HEK293 (cell line): ENCODE data around the gene TUT1.

Experiments used
- GFI1B ChIP-seq: fragments of 450-650 bp; formaldehyde crosslinking; IDR thresholded peaks from 2 replicates; pipeline ENCODE4 v1.5.1; 2016; ENCODE audit warnings: missing biosample characterization, missing genetic modification characterization
- GLI4 ChIP-seq: fragments of 450-650 bp; formaldehyde crosslinking; IDR thresholded peaks from 2 replicates; pipeline ENCODE4 v1.5.1; 2016; ENCODE audit warnings: missing biosample characterization, missing genetic modification characterization
- HOXC10 ChIP-seq: sonication (generic); formaldehyde crosslinking; IDR thresholded peaks from 2 replicates; pipeline ENCODE4 v1.8.1; 2023; ENCODE audit warnings: mild to moderate bottlenecking, missing genetic modification reagents
- PRDM1 ChIP-seq: fragments of 450-650 bp; formaldehyde crosslinking; IDR thresholded peaks from 2 replicates; pipeline ENCODE4; 2016; ENCODE audit warnings: missing biosample characterization, missing genetic modification characterization
- SCRT1 ChIP-seq: fragments of 450-650 bp; formaldehyde crosslinking; IDR thresholded peaks from 2 replicates; pipeline ENCODE4 v1.5.1; 2016; ENCODE audit warnings: missing biosample characterization, missing genetic modification characterization, borderline replicate concordance
- ZNF112 ChIP-seq: fragments of 450-650 bp; formaldehyde crosslinking; IDR thresholded peaks from 2 replicates; pipeline ENCODE4 v1.5.0; 2017; ENCODE audit warnings: missing biosample characterization, missing genetic modification characterization
- ZNF140 ChIP-seq: fragments of 450-650 bp; formaldehyde crosslinking; IDR thresholded peaks from 2 replicates; pipeline ENCODE4 v1.5.1; 2016; ENCODE audit warnings: missing biosample characterization, missing genetic modification characterization
- ZNF16 ChIP-seq: fragments of 450-650 bp; formaldehyde crosslinking; IDR thresholded peaks from 2 replicates; pipeline ENCODE4 v1.5.1; 2016; ENCODE audit warnings: low read depth, missing biosample characterization, missing genetic modification characterization
- ZNF202 ChIP-seq: fragments of 450-650 bp; formaldehyde crosslinking; IDR thresholded peaks from 2 replicates; pipeline ENCODE4 v1.5.1; 2016; ENCODE audit warnings: missing biosample characterization, missing genetic modification characterization, borderline replicate concordance
- ZNF214 ChIP-seq: fragments of 450-650 bp; formaldehyde crosslinking; IDR thresholded peaks from 2 replicates; pipeline ENCODE4 v1.5.1; 2017; ENCODE audit warnings: missing biosample characterization, mild to moderate bottlenecking, missing genetic modification characterization, borderline replicate concordance
- ZNF223 ChIP-seq: fragments of 450-650 bp; formaldehyde crosslinking; IDR thresholded peaks from 2 replicates; pipeline ENCODE4 v1.5.1; 2016; ENCODE audit warnings: missing biosample characterization, missing genetic modification characterization
- ZNF24 ChIP-seq: fragments of 450-650 bp; formaldehyde crosslinking; IDR thresholded peaks from 2 replicates; pipeline ENCODE4 v1.5.1; 2016; ENCODE audit warnings: missing biosample characterization, missing genetic modification characterization
- ZNF274 ChIP-seq, 2 experiments: fragments of 200-500 bp in 1 of 2; fragments of 450-650 bp in 1 of 2; sonication (Bioruptor generic) in 1 of 2; formaldehyde crosslinking in 1 of 2; IDR thresholded peaks; 2 replicates each; pipeline versions ENCODE4 v1.5.1 to v1.6.1; 2014 to 2016; ENCODE audit warnings: borderline replicate concordance in 1 of 2, inconsistent platforms in 1 of 2, low read length in 1 of 2, missing biosample characterization in 1 of 2, missing genetic modification characterization in 1 of 2
- ZNF350 ChIP-seq: fragments of 450-650 bp; formaldehyde crosslinking; IDR thresholded peaks from 2 replicates; pipeline ENCODE4 v1.5.0; 2017; ENCODE audit warnings: missing biosample characterization, mild to moderate bottlenecking, missing genetic modification characterization
- ZNF404 ChIP-seq: fragments of 450-650 bp; formaldehyde crosslinking; IDR thresholded peaks from 2 replicates; pipeline ENCODE4 v1.5.1; 2017; ENCODE audit warnings: missing biosample characterization, missing genetic modification characterization
- ZNF416 ChIP-seq: fragments of 450-650 bp; formaldehyde crosslinking; IDR thresholded peaks from 2 replicates; pipeline ENCODE4 v1.5.1; 2016; ENCODE audit warnings: missing biosample characterization, missing genetic modification characterization
- ZNF501 ChIP-seq: fragments of 450-650 bp; formaldehyde crosslinking; IDR thresholded peaks from 2 replicates; pipeline ENCODE4 v1.5.1; 2016; ENCODE audit warnings: missing biosample characterization, missing genetic modification characterization
- ZNF558 ChIP-seq: fragments of 450-650 bp; formaldehyde crosslinking; IDR thresholded peaks from 2 replicates; pipeline ENCODE4 v1.5.1; 2016; ENCODE audit warnings: missing biosample characterization, missing genetic modification characterization
- ZNF561 ChIP-seq: fragments of 450-650 bp; IDR thresholded peaks from 2 replicates; pipeline ENCODE4 v1.5.1; 2018; ENCODE audit warnings: missing biosample characterization, missing genetic modification characterization, borderline replicate concordance
- ZNF747 ChIP-seq: fragments of 450-650 bp; formaldehyde crosslinking; IDR thresholded peaks from 2 replicates; pipeline ENCODE4 v1.5.1; 2016; ENCODE audit warnings: missing biosample characterization, missing genetic modification characterization
- ZNF792 ChIP-seq: fragments of 450-650 bp; formaldehyde crosslinking; IDR thresholded peaks from 2 replicates; pipeline ENCODE4 v1.5.1; 2016; ENCODE audit warnings: missing biosample characterization, missing genetic modification characterization
- TF ChIP-seq, protein P1 (sequence below): fragments of 450-650 bp; formaldehyde crosslinking; IDR thresholded peaks from 2 replicates; pipeline ENCODE4 v1.5.1; 2016; ENCODE audit warnings: missing biosample characterization, missing genetic modification characterization
- TF ChIP-seq, protein P2 (sequence below): fragments of 450-650 bp; formaldehyde crosslinking; IDR thresholded peaks from 2 replicates; pipeline ENCODE4 v1.5.1; 2016; ENCODE audit warnings: missing biosample characterization, missing genetic modification characterization, borderline replicate concordance
- TF ChIP-seq, protein P3 (sequence below): fragments of 450-650 bp; formaldehyde crosslinking; IDR thresholded peaks from 2 replicates; pipeline ENCODE4 v1.5.1; 2016; ENCODE audit warnings: missing biosample characterization, missing genetic modification characterization
- TF ChIP-seq, protein P4 (sequence below): fragments of 450-650 bp; formaldehyde crosslinking; IDR thresholded peaks from 2 replicates; pipeline ENCODE4 v1.5.1; 2016; ENCODE audit warnings: missing biosample characterization, missing genetic modification characterization, low read depth
- TF ChIP-seq, protein P5 (sequence below): fragments of 450-650 bp; formaldehyde crosslinking; IDR thresholded peaks from 2 replicates; pipeline ENCODE4 v1.5.1; 2016; ENCODE audit warnings: missing biosample characterization, missing genetic modification characterization
- TF ChIP-seq, protein P6 (sequence below): fragments of 450-650 bp; formaldehyde crosslinking; IDR thresholded peaks from 2 replicates; pipeline ENCODE4 v1.5.1; 2016; ENCODE audit warnings: missing biosample characterization, missing genetic modification characterization

The TUT1 gene

DNA sequence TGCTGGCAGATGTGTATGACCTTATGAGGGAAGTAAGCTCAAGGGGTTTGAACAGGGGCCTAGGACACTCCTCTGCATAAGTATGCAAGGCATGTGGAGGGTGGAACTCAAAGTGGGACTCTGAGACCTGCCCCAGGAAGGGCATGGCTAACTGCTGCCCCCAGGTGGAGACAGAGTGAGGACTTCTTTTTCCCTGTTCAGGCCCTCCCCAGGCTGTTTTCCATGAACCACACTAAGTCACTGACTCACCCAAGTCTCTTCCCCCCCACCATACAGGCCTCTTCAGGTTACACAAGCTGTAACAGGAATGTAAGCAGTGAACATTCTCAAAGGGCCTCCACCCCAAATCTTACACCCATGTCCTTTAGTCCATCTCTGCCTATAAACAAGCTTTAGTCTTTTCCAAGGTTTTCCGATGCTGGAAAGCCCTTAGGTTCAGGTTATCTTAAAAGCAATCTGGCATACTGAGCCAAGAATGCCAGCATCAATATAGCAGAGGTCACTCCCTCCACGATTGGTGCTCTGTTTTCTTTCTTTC lies 30.7 kb downstream of the TUT1 start (continued):
- TF ChIP-seq, protein P1, sequence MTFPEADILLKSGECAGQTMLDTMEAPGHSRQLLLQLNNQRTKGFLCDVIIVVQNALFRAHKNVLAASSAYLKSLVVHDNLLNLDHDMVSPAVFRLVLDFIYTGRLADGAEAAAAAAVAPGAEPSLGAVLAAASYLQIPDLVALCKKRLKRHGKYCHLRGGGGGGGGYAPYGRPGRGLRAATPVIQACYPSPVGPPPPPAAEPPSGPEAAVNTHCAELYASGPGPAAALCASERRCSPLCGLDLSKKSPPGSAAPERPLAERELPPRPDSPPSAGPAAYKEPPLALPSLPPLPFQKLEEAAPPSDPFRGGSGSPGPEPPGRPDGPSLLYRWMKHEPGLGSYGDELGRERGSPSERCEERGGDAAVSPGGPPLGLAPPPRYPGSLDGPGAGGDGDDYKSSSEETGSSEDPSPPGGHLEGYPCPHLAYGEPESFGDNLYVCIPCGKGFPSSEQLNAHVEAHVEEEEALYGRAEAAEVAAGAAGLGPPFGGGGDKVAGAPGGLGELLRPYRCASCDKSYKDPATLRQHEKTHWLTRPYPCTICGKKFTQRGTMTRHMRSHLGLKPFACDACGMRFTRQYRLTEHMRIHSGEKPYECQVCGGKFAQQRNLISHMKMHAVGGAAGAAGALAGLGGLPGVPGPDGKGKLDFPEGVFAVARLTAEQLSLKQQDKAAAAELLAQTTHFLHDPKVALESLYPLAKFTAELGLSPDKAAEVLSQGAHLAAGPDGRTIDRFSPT, result no peak
- no peak for TF ChIP-seq PRDM1 (tag by site-specific recombination)
- TF ChIP-seq GLI4 (tag by site-specific recombination), result no peak
- TF ChIP-seq ZNF24 (tag by site-specific recombination), result no peak
- TF ChIP-seq ZNF747, result no peak
- TF ChIP-seq ZNF274 (IDR thresholded peaks at IDR 0.05; ENCODE audit: low read length), result no peak
- TF ChIP-seq ZNF274 (tag by site-specific recombination; IDR thresholded peaks at IDR 0.05; ENCODE audit: borderline replicate concordance), result no peak
- no peak for TF ChIP-seq ZNF501
- TF ChIP-seq, protein P2, sequence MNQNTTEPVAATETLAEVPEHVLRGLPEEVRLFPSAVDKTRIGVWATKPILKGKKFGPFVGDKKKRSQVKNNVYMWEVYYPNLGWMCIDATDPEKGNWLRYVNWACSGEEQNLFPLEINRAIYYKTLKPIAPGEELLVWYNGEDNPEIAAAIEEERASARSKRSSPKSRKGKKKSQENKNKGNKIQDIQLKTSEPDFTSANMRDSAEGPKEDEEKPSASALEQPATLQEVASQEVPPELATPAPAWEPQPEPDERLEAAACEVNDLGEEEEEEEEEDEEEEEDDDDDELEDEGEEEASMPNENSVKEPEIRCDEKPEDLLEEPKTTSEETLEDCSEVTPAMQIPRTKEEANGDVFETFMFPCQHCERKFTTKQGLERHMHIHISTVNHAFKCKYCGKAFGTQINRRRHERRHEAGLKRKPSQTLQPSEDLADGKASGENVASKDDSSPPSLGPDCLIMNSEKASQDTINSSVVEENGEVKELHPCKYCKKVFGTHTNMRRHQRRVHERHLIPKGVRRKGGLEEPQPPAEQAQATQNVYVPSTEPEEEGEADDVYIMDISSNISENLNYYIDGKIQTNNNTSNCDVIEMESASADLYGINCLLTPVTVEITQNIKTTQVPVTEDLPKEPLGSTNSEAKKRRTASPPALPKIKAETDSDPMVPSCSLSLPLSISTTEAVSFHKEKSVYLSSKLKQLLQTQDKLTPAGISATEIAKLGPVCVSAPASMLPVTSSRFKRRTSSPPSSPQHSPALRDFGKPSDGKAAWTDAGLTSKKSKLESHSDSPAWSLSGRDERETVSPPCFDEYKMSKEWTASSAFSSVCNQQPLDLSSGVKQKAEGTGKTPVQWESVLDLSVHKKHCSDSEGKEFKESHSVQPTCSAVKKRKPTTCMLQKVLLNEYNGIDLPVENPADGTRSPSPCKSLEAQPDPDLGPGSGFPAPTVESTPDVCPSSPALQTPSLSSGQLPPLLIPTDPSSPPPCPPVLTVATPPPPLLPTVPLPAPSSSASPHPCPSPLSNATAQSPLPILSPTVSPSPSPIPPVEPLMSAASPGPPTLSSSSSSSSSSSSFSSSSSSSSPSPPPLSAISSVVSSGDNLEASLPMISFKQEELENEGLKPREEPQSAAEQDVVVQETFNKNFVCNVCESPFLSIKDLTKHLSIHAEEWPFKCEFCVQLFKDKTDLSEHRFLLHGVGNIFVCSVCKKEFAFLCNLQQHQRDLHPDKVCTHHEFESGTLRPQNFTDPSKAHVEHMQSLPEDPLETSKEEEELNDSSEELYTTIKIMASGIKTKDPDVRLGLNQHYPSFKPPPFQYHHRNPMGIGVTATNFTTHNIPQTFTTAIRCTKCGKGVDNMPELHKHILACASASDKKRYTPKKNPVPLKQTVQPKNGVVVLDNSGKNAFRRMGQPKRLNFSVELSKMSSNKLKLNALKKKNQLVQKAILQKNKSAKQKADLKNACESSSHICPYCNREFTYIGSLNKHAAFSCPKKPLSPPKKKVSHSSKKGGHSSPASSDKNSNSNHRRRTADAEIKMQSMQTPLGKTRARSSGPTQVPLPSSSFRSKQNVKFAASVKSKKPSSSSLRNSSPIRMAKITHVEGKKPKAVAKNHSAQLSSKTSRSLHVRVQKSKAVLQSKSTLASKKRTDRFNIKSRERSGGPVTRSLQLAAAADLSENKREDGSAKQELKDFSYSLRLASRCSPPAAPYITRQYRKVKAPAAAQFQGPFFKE (tag by site-specific recombination), result no peak
- TF ChIP-seq ZNF140, result no peak
- no peak for TF ChIP-seq ZNF404 (tag by site-specific recombination)
- TF ChIP-seq ZNF214 (tag by site-specific recombination), result no peak
- no peak for TF ChIP-seq ZNF416 (tag by site-specific recombination)
- no peak for TF ChIP-seq HOXC10 (CRISPR knock-in tag)
- TF ChIP-seq, protein P3, sequence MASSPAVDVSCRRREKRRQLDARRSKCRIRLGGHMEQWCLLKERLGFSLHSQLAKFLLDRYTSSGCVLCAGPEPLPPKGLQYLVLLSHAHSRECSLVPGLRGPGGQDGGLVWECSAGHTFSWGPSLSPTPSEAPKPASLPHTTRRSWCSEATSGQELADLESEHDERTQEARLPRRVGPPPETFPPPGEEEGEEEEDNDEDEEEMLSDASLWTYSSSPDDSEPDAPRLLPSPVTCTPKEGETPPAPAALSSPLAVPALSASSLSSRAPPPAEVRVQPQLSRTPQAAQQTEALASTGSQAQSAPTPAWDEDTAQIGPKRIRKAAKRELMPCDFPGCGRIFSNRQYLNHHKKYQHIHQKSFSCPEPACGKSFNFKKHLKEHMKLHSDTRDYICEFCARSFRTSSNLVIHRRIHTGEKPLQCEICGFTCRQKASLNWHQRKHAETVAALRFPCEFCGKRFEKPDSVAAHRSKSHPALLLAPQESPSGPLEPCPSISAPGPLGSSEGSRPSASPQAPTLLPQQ (tag by site-specific recombination), result peak; percentile 54
- TF ChIP-seq, protein P4, sequence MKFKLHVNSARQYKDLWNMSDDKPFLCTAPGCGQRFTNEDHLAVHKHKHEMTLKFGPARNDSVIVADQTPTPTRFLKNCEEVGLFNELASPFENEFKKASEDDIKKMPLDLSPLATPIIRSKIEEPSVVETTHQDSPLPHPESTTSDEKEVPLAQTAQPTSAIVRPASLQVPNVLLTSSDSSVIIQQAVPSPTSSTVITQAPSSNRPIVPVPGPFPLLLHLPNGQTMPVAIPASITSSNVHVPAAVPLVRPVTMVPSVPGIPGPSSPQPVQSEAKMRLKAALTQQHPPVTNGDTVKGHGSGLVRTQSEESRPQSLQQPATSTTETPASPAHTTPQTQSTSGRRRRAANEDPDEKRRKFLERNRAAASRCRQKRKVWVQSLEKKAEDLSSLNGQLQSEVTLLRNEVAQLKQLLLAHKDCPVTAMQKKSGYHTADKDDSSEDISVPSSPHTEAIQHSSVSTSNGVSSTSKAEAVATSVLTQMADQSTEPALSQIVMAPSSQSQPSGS, result no peak
- no peak for TF ChIP-seq ZNF16 (tag by site-specific recombination)
- no peak for TF ChIP-seq ZNF223 (tag by site-specific recombination)
- TF ChIP-seq, protein P5, sequence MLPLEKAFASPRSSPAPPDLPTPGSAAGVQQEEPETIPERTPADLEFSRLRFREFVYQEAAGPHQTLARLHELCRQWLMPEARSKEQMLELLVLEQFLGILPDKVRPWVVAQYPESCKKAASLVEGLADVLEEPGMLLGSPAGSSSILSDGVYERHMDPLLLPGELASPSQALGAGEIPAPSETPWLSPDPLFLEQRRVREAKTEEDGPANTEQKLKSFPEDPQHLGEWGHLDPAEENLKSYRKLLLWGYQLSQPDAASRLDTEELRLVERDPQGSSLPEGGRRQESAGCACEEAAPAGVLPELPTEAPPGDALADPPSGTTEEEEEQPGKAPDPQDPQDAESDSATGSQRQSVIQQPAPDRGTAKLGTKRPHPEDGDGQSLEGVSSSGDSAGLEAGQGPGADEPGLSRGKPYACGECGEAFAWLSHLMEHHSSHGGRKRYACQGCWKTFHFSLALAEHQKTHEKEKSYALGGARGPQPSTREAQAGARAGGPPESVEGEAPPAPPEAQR (tag by site-specific recombination), result no peak
- no peak for TF ChIP-seq SCRT1 (tag by site-specific recombination)
- no peak for TF ChIP-seq ZNF202
- peak; percentile 65 for TF ChIP-seq ZNF558 (tag by site-specific recombination)
- TF ChIP-seq GFI1B, result no peak
- TF ChIP-seq ZNF792 (tag by site-specific recombination), result no peak
- TF ChIP-seq, protein P6, sequence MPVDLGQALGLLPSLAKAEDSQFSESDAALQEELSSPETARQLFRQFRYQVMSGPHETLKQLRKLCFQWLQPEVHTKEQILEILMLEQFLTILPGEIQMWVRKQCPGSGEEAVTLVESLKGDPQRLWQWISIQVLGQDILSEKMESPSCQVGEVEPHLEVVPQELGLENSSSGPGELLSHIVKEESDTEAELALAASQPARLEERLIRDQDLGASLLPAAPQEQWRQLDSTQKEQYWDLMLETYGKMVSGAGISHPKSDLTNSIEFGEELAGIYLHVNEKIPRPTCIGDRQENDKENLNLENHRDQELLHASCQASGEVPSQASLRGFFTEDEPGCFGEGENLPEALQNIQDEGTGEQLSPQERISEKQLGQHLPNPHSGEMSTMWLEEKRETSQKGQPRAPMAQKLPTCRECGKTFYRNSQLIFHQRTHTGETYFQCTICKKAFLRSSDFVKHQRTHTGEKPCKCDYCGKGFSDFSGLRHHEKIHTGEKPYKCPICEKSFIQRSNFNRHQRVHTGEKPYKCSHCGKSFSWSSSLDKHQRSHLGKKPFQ, result no peak
- no peak for TF ChIP-seq ZNF112
- no peak for TF ChIP-seq ZNF350 (tag by site-specific recombination)
- TF ChIP-seq ZNF561 (tag by site-specific recombination), result no peak
